IgD-negative memory B cell (primary cell): Measurements from ENCODE around the gene RPS21. TPM values are rescaled to one million over a fixed set of nuclear protein-coding genes. Genes with fewer than 3 reads are reported as not detected.
A peak's percentile ranks its signal among the peaks of the same experiment; 100 is the strongest.

Experiments
- H3K27ac Mint-ChIP-seq, 3 donors: one replicate each; pipeline ENCODE4 v1.8.0; 2020 to 2022; ENCODE audit warnings: mild to moderate bottlenecking in 3 of 3, mixed read lengths in 3 of 3, moderate library complexity in 1 of 3
- H3K27me3 Mint-ChIP-seq: one replicate; pipeline ENCODE4 v1.8.0; 2021; ENCODE audit warnings: mixed read lengths
- H3K36me3 Mint-ChIP-seq: one replicate; pipeline ENCODE4 v1.8.0; 2020; ENCODE audit warnings: mild to moderate bottlenecking, mixed read lengths
- H3K4me1 Mint-ChIP-seq, 3 donors: one replicate each; pipeline ENCODE4 v1.8.0; 2020 to 2022; ENCODE audit warnings: mixed read lengths in 3 of 3, mild to moderate bottlenecking in 1 of 3
- H3K4me3 Mint-ChIP-seq, 4 donors: one replicate each; pipeline ENCODE4 v1.8.0; 2020 to 2022; ENCODE audit warnings: mild to moderate bottlenecking in 4 of 4, mixed read lengths in 4 of 4, moderate library complexity in 3 of 4
- H3K9me3 Mint-ChIP-seq, 3 donors: one replicate each; pipeline ENCODE4 v1.8.0; 2020 to 2021; ENCODE audit warnings: mixed read lengths in 3 of 3, mild to moderate bottlenecking in 1 of 3
- polyA plus RNA-seq: library from polyadenylated mRNA; unstranded; fragments of 300-500 nt; fragmentation: Illumina TruSeq; gene quantifications from one replicate; pipeline ENCODE4 v1.2.3, GENCODE V29; 2021

Gene RPS21
- polyA plus RNA-seq, 1 donor from 2014 or later: 3,148 TPM

- Mint-ChIP-seq H3K9me3 (no peaks in the 10 kb centered on the region), H3K27ac (no peak overlapping the region), H3K4me1 (peaks cover 0 to 10% (median 8%) of the 10 kb centered on the region in 3 donors), H3K4me3 (no peak overlapping the region), H3K36me3 (peaks cover 1% of the 10 kb centered on the region), H3K27me3 (no peaks in the 10 kb centered on the region)
These were observed 5.1 kb downstream of the RPS21 start for GRCh38 chr20:62392077-62392418.

GRCh38 chr20:62392621-62393334 is 5.9 kb downstream of the RPS21 start:
- Mint-ChIP-seq H3K27me3 (no peaks in the 10 kb centered on the region), H3K9me3 (no peaks in the 10 kb centered on the region), H3K4me1 (peaks cover 0 to 9% (median 2%) of the 10 kb centered on the region in 3 donors), H3K36me3 (peaks cover 4% of the 10 kb centered on the region), H3K4me3 (no peak overlapping the region), H3K27ac (no peak overlapping the region)

- H3K36me3 Mint-ChIP-seq: peaks cover 4% of the 10 kb centered on the region
- H3K4me1 Mint-ChIP-seq: peaks cover 0 to 5% (median 1%) of the 10 kb centered on the region in 3 donors
- H3K4me3 Mint-ChIP-seq: no peak overlapping the region
- no peak overlapping the region for H3K27ac Mint-ChIP-seq
- H3K9me3 Mint-ChIP-seq: no peaks in the 10 kb centered on the region
- no peaks in the 10 kb centered on the region for H3K27me3 Mint-ChIP-seq
These were observed 6.4 kb downstream of the RPS21 start for GRCh38 chr20:62393335-62393665.

GRCh38 chr20:62393830-62394229 is 6.9 kb downstream of the RPS21 start:
- Mint-ChIP-seq H3K9me3 (no peaks in the 10 kb centered on the region), H3K27ac (no peak overlapping the region), H3K27me3 (no peaks in the 10 kb centered on the region), H3K4me3 (no peak overlapping the region), H3K36me3 (peaks cover 4% of the 10 kb centered on the region), H3K4me1 (peaks cover 0 to 2% (median 0%) of the 10 kb centered on the region in 3 donors)

- Mint-ChIP-seq H3K27me3 (no peaks in the 10 kb centered on the region), H3K36me3 (peaks cover 4% of the 10 kb centered on the region), H3K27ac (no peak overlapping the region), H3K4me3 (no peak overlapping the region), H3K9me3 (no peaks in the 10 kb centered on the region), H3K4me1 (no peaks in the 10 kb centered on the region)
These were observed 7.6 kb downstream of the RPS21 start for GRCh38 chr20:62394248-62395245.

- Mint-ChIP-seq H3K36me3 (peaks cover 4% of the 10 kb centered on the region), H3K4me3 (no peak overlapping the region), H3K9me3 (no peaks in the 10 kb centered on the region), H3K4me1 (no peaks in the 10 kb centered on the region), H3K27ac (no peak overlapping the region), H3K27me3 (no peaks in the 10 kb centered on the region)
These were observed 8.7 kb downstream of the RPS21 start for GRCh38 chr20:62395311-62396242.

GRCh38 chr20:62396367-62397239 is 9.7 kb downstream of the RPS21 start:
- H3K4me3 Mint-ChIP-seq: peak overlapping the region in 1 of 4 donors; percentile 38
- no peak overlapping the region for H3K27ac Mint-ChIP-seq
- no peaks in the 10 kb centered on the region for H3K9me3 Mint-ChIP-seq
- peaks cover 4% of the 10 kb centered on the region for H3K36me3 Mint-ChIP-seq
- no peaks in the 10 kb centered on the region for H3K27me3 Mint-ChIP-seq
- peaks cover 0 to 5% (median 3%) of the 10 kb centered on the region in 3 donors for H3K4me1 Mint-ChIP-seq

GRCh38 chr20:62398120-62398821 is 11.4 kb downstream of the RPS21 start:
- Mint-ChIP-seq H3K4me1 (peaks cover 0 to 6% (median 5%) of the 10 kb centered on the region in 3 donors), H3K9me3 (no peaks in the 10 kb centered on the region), H3K4me3 (no peak overlapping the region), H3K36me3 (peaks cover 4% of the 10 kb centered on the region), H3K27me3 (no peaks in the 10 kb centered on the region), H3K27ac (no peak overlapping the region)

GRCh38 chr20:62400021-62400420 is 13.1 kb downstream of the RPS21 start:
- peak overlapping the region in 2 of 4 donors; percentile 49 to 61 for H3K4me3 Mint-ChIP-seq
- no peaks in the 10 kb centered on the region for H3K27me3 Mint-ChIP-seq
- H3K9me3 Mint-ChIP-seq: no peaks in the 10 kb centered on the region
- H3K27ac Mint-ChIP-seq: no peak overlapping the region
- H3K36me3 Mint-ChIP-seq: peaks cover 4% of the 10 kb centered on the region
- H3K4me1 Mint-ChIP-seq: peaks cover 0 to 8% (median 8%) of the 10 kb centered on the region in 3 donors

- peaks cover 4% of the 10 kb centered on the region for H3K36me3 Mint-ChIP-seq
- H3K9me3 Mint-ChIP-seq: no peaks in the 10 kb centered on the region
- H3K4me1 Mint-ChIP-seq: peaks cover 0 to 13% (median 8%) of the 10 kb centered on the region in 3 donors
- H3K4me3 Mint-ChIP-seq: peak overlapping the region in 1 of 4 donors; percentile 32
- no peak overlapping the region for H3K27ac Mint-ChIP-seq
- no peaks in the 10 kb centered on the region for H3K27me3 Mint-ChIP-seq
These were observed 13.6 kb downstream of the RPS21 start for GRCh38 chr20:62400541-62400940.

- H3K9me3 Mint-ChIP-seq: no peaks in the 10 kb centered on the region
- peaks cover 0 to 17% (median 13%) of the 10 kb centered on the region in 3 donors for H3K4me1 Mint-ChIP-seq
- peaks cover 4% of the 10 kb centered on the region for H3K36me3 Mint-ChIP-seq
- no peaks in the 10 kb centered on the region for H3K27me3 Mint-ChIP-seq
- peak overlapping the region in 1 of 3 donors; percentile 80 for H3K27ac Mint-ChIP-seq
- H3K4me3 Mint-ChIP-seq: peak overlapping the region in 2 of 4 donors; percentile 32 to 60
These were observed 14.5 kb downstream of the RPS21 start for GRCh38 chr20:62401331-62401779.

- Mint-ChIP-seq H3K36me3 (no peaks in the 10 kb centered on the region), H3K4me3 (peak overlapping the region in 1 of 4 donors; percentile 81), H3K4me1 (peaks cover 4 to 17% (median 13%) of the 10 kb centered on the region in 3 donors), H3K27ac (no peak overlapping the region), H3K27me3 (no peaks in the 10 kb centered on the region), H3K9me3 (no peaks in the 10 kb centered on the region)
These were observed 15.7 kb downstream of the RPS21 start for GRCh38 chr20:62402456-62403150.

- H3K4me1 Mint-ChIP-seq: peaks cover 6 to 17% (median 15%) of the 10 kb centered on the region in 3 donors
- H3K9me3 Mint-ChIP-seq: no peaks in the 10 kb centered on the region
- peak overlapping the region in 1 of 3 donors; percentile 65 for H3K27ac Mint-ChIP-seq
- no peaks in the 10 kb centered on the region for H3K36me3 Mint-ChIP-seq
- H3K27me3 Mint-ChIP-seq: no peaks in the 10 kb centered on the region
- H3K4me3 Mint-ChIP-seq: peak overlapping the region in 3 of 4 donors; percentile 68 to 82 (median 81)
These were observed 16.4 kb downstream of the RPS21 start for GRCh38 chr20:62403331-62403730.
